SH-SY5Y (cell line): Measurements from ENCODE around the gene CDNF.

Source experiments
- GATA2 ChIP-seq: IDR thresholded peaks from 2 replicates; pipeline ENCODE4 v1.6.1; 2011; ENCODE audit warnings: mild to moderate bottlenecking, low read depth, low read length
- GATA3 ChIP-seq: IDR thresholded peaks from 2 replicates; pipeline ENCODE4 v1.6.1; 2011; ENCODE audit warnings: low read depth, mild to moderate bottlenecking, low read length, moderate library complexity

DNA sequence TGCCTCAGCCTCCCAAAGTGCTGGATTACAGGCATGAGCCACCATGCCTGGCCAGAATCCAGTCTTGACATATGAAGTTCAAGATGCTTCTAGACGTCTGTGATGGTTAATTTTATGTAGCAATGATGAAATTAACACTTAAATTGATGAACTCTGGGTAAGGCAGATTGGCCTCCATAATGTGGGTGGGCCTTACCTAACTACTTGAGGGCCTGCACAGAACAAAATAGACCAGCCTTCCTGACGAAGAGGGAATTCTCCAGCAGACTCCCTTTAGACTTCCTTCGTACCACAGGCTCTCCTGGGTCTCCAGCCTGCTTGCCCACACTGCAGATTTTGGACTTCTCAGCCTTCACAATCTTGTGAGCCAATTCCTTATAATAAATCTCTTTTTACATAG is 4.7 kb downstream of the CDNF start:
- TF ChIP-seq GATA2 (no peak), GATA3 (no peak)
